ENCODE data around the gene FAM53A. TPM values are rescaled to one million over a fixed set of nuclear protein-coding genes. Genes with fewer than 3 reads are reported as not detected.

FAM53A gene
- total RNA-seq, 2 donors from 2014 or later: 1.8 to 2.6 TPM

DNA sequence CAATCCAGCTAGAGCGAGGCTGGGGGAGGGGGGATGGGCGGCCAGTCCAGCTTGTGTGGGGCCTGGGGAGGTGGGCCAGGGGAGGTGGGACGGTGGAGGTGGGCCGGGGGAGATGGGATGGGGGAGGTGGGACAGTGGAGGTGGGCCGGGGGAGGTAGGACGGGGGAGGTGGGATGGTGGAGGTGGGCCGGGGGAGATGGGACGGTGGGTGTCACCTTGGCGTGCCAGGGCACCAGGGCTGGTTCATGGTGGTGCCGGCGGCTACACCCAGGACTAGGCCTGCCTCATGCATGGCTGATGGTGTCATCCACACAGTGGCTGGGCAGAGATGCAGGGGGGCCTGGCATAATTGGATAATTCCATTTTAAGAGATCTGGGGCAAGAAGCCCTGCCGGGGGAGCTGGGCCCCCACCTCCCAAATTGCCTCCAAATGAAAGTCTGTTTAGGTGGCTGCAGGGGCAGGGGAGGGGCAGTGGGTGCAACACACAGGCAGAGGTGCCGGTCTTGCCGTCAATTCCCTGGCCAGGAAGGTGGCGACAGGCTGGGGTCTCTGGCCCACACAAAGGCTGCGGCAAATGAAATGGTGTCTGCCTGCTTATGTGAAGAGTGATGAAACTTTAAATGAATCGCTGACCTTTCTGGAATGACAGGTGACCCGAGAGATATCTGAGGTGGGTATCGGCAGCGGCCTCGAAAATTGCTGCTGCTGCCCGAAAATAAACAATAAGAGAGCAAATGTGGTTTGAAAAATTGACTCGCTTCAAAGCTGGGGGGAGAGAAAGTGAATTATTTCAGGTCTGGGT lies 82.1 kb downstream of the FAM53A start:
- Mint-ChIP-seq H3K27ac (no peak overlapping the region), H3K9me3 (no peaks in the 10 kb centered on the region)
- no peak for ATAC-seq (replicated peaks)

DNA sequence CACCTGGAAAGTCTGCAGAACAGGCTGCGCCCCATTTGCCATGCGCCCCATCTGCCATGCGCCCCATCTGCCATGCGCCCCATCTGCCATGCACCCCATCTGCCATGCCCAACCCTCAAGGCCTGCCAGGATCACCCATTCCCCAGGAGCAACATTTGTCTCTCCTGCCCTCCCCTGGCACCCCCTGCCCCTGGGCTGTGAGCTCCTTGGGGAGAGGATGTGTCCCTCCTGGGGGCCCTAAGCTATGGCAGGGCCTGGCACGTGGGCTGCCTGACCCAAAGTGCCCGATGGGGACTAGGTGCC lies 82.6 kb downstream of the FAM53A start:
- H3K27me3 Mint-ChIP-seq: no peaks in the 10 kb centered on the region
- ATAC-seq (replicated peaks): no peak

More for the DNA sequence above, 82.1 kb downstream of the FAM53A start:
- Mint-ChIP-seq H3K4me1 (no peaks in the 10 kb centered on the region), H3K4me3 (no peak overlapping the region), H3K27me3 (no peaks in the 10 kb centered on the region), H3K36me3 (ENCODE audit: low read depth) (no peaks in the 10 kb centered on the region)

DNA sequence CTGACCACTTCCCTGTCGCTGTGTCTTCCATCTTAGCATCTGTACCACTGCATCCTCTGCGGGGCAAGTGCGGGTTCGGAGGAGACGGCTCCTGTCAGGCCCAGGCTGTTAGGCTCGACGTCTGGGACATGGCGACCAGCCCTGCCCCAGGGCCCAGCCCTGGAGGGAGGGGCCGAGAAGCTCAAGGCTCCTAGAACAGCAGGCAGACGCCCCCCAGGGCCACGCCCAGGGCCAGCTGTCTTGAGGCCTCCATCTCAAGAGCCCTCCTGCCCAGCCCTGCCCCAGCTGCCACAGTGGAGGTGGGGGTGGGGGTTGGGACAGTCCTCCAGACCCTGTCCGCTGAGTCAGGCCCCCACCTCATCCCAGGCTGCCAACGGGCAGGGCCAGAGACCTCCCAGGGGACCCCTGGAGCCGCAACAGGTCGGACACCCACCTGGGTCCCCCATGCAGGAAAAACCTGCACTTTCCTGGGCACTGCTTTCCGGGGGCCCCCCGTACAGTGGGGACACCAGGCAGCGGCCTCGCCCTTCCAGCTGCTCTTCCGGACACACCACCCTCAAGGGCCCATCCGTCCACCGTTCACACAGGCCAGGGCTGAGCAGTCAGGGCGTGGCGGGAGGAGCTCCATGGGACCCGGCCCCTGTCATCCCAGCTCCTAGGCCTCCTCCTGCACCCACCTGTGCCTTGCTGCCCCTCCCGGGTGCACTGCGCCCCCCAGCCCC lies 83.1 kb downstream of the FAM53A start:
- no peak overlapping the region for H3K4me3 Mint-ChIP-seq
- H3K27me3 Mint-ChIP-seq: no peaks in the 10 kb centered on the region
- H3K36me3 Mint-ChIP-seq (ENCODE audit: low read depth): no peaks in the 10 kb centered on the region
- no peaks in the 10 kb centered on the region for H3K4me1 Mint-ChIP-seq
- ATAC-seq (replicated peaks): no peak
- no peaks in the 10 kb centered on the region for H3K9me3 Mint-ChIP-seq
- H3K27ac Mint-ChIP-seq: no peak overlapping the region

More for the DNA sequence above, 82.6 kb downstream of the FAM53A start:
- no peak overlapping the region for H3K27ac Mint-ChIP-seq
- no peak overlapping the region for H3K4me3 Mint-ChIP-seq
- no peaks in the 10 kb centered on the region for H3K4me1 Mint-ChIP-seq
- no peaks in the 10 kb centered on the region for H3K9me3 Mint-ChIP-seq
- no peaks in the 10 kb centered on the region for H3K36me3 Mint-ChIP-seq (ENCODE audit: low read depth)

DNA sequence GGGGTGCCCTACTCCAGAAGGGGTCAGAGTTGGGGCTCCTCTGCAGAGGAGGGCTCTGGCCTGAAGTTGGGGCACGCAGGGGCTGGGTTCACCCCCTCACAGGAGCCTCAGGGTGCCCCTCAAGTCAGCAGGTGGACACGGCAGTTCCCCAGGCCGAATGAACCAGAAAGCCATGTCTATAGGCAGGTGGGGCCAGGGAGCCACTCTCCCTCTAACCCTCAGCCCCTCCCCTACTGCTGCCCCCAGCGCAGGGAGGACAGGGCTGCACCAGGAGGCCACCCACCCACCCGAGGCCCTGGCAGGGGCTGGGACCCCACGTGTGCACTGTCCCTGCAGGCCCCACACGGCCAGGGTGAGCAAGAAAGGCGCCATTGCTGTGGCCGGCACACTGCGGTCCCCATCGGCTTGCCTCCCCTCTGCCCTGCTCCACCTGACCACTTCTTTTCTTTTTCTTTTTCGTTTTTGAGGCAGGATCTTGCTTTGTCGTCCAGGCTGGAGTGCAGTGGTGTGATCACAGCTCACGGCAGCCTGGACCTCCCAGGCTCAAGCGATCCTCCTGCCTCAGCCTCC lies 83.8 kb downstream of the FAM53A start:
- H3K36me3 Mint-ChIP-seq (ENCODE audit: low read depth): no peaks in the 10 kb centered on the region
- H3K27ac Mint-ChIP-seq: no peak overlapping the region
- H3K9me3 Mint-ChIP-seq: no peaks in the 10 kb centered on the region
- no peaks in the 10 kb centered on the region for H3K27me3 Mint-ChIP-seq
- H3K4me3 Mint-ChIP-seq: no peak overlapping the region
- no peaks in the 10 kb centered on the region for H3K4me1 Mint-ChIP-seq
- no peak for ATAC-seq (replicated peaks)

DNA sequence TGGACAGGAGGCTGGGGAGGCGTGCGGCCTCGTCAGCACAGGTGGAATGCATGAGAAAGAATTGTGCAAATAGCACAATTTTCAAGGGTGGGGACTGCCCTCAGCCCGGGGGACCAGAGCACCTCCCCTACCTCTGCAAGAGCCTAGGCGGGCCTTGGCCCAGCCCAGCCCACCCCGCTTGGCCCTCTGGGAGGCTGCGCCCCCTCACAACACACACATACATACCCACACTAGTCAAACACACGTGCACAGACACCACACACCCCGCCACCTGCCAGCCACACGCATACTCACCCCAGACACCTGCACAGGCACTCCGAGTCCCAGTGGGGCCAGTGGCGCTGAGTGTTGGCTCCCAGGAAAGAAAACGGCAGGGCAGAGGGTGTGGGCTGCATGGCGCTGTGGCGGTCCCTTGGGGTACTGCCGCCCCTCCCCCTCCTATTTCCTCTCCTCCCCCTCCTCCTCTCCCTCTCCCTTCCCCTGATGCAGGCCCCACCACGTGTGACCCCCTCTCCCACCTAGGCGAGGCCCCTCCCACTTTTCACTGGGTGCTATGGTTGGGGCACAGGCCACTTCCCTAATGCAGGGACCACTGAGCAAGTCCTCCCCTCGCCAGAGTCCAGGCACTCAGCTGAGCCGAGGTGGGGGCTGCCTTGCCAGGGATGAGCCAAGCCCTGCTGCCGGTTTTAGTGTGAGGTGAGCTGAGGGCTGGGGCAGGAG lies 84.5 kb downstream of the FAM53A start:
- no peak for ATAC-seq (replicated peaks)
- Mint-ChIP-seq H3K9me3 (no peaks in the 10 kb centered on the region), H3K36me3 (ENCODE audit: low read depth) (no peaks in the 10 kb centered on the region), H3K27me3 (no peaks in the 10 kb centered on the region), H3K27ac (no peak overlapping the region), H3K4me1 (no peaks in the 10 kb centered on the region), H3K4me3 (no peak overlapping the region)

DNA sequence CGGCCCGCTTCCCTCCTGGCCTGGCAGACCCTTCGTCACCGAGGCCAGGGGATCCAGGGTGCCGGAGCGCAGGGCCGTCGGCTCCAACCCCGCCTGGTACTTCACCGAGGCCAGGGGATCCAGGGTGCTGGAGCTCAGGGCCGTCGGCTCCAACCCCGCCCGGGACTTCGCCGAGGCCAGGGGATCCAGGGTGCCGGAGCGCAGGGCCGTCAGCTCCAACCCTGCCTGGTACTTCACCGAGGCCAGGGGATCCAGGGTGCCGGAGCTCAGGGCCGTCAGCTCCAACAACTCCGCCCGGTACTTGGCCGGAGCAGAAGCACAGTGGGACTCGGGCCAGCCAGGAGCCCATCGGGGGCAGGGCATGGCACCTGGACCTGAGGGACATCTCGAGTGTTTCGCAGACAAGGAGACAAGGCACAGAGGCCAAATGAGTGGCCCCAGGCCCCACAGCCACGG lies 85.1 kb downstream of the FAM53A start:
- H3K27me3 Mint-ChIP-seq: no peaks in the 10 kb centered on the region
- no peaks in the 10 kb centered on the region for H3K4me1 Mint-ChIP-seq
- H3K9me3 Mint-ChIP-seq: no peaks in the 10 kb centered on the region
- H3K27ac Mint-ChIP-seq: no peak overlapping the region
- H3K4me3 Mint-ChIP-seq: no peak overlapping the region
- H3K36me3 Mint-ChIP-seq (ENCODE audit: low read depth): no peaks in the 10 kb centered on the region
- ATAC-seq (replicated peaks): no peak

DNA sequence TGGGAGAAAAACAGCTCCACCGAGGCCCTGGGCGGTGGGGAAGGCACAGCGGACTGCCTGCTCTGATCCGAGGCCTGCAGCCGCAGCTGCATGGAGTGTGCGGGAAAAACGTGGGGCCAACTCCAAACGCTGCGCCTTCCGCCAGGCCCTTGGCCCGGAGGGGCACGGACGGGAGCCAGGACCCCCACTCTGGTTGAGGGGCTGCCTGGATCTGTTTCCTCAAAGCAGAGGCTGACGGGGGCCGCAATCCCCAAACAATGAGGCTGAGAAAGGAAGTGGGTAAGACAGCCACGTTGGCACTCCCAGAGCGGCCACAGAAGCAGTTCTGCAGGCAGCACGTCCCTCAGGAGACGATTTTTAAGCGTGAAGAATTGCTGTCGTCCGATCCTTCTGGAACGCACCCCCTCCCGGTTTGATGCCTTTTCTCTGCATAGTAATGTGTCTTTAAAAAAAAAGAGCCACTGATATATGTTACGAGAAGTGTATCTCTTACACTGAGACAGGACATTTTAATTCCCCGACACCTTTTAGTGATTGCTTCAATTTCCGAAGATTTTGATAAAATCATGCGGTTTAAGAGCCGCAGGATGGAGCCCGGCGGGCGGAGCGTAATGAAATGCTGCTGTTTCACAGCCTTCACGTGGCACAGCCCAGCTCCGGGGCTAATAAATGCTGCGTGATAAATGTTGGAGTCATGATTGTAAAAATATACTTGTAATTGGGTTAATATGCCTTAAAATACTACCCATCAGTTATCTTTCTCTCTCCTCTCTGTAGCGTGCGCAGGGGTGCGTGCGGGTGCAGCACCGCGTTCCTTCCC lies 85.7 kb downstream of the FAM53A start:
- no peak for ATAC-seq (replicated peaks)
- H3K4me3 Mint-ChIP-seq: no peak overlapping the region

DNA sequence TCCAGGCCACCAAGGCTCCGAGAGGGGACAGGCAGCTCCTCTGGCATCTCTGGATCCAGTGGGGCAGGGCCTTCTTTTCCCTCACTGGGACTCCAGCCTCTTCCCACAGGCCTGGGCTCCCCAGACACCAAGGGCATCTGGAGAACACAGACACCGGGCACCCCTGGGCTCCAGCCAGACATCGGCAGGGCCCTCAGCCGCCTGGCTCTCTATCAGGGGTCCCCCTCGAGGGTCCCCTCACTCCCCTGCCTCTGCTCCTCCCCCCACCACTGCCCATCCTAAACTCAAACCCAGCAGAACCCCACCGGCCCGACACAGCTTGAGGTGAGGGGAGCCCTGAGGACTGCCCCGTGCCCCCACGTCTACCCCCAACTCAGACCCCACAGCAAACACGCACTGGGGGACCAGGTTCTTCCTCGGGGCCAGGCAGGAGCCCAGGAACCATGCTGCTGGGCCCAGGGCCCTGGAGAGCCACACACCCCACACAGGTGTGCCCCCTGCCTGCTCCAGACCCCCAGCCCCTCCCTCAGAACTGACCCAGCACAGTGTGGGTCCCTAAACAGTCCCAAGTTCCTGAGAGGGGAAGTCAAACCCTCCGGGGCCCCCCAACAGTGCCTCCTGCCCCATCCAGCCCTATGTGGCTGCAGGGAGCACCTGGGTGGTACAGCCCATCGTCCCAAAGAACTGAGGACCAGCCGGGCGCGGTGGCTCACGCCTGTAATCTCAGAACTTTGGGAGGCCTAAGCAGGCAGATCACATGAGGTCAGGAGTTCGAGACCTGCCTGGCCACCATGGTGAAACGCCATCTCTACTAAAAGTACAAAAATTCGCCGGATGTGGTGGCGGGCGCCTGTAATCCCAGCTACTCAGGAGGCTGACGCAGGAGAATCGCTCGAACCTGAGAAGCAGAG lies 86.8 kb downstream of the FAM53A start:
- H3K4me1 Mint-ChIP-seq: no peaks in the 10 kb centered on the region
- no peaks in the 10 kb centered on the region for H3K9me3 Mint-ChIP-seq
- no peaks in the 10 kb centered on the region for H3K27me3 Mint-ChIP-seq
- no peak overlapping the region for H3K4me3 Mint-ChIP-seq
- H3K36me3 Mint-ChIP-seq (ENCODE audit: low read depth): no peaks in the 10 kb centered on the region
- no peak for ATAC-seq (replicated peaks)
- H3K27ac Mint-ChIP-seq: no peak overlapping the region

More for the DNA sequence above, 85.7 kb downstream of the FAM53A start:
- no peaks in the 10 kb centered on the region for H3K4me1 Mint-ChIP-seq
- H3K27me3 Mint-ChIP-seq: no peaks in the 10 kb centered on the region
- H3K27ac Mint-ChIP-seq: no peak overlapping the region
- no peaks in the 10 kb centered on the region for H3K9me3 Mint-ChIP-seq
- H3K36me3 Mint-ChIP-seq (ENCODE audit: low read depth): no peaks in the 10 kb centered on the region

DNA sequence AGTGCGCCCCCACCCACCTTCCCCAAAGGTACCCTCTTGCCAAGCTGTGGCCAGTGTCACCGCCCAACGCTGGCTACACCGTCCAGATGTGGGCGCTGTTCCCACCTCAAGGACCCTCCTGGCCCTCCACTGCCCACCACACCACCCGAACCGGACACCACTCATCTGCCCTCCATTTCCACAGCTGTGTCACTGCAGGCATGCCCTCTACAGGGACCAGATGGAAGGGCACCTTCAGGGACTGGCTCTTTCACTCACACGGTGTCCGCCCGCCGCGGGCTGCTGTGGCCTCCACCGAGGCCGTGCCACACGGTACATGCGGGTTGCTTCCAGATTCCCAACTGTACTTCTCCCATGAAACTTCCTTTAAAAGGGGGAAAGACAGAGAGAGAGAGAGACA lies 87.7 kb downstream of the FAM53A start:
- no peak for ATAC-seq (replicated peaks)
- Mint-ChIP-seq H3K9me3 (no peaks in the 10 kb centered on the region), H3K4me1 (no peaks in the 10 kb centered on the region), H3K4me3 (no peak overlapping the region), H3K27me3 (no peaks in the 10 kb centered on the region), H3K36me3 (ENCODE audit: low read depth) (no peaks in the 10 kb centered on the region), H3K27ac (no peak overlapping the region)

DNA sequence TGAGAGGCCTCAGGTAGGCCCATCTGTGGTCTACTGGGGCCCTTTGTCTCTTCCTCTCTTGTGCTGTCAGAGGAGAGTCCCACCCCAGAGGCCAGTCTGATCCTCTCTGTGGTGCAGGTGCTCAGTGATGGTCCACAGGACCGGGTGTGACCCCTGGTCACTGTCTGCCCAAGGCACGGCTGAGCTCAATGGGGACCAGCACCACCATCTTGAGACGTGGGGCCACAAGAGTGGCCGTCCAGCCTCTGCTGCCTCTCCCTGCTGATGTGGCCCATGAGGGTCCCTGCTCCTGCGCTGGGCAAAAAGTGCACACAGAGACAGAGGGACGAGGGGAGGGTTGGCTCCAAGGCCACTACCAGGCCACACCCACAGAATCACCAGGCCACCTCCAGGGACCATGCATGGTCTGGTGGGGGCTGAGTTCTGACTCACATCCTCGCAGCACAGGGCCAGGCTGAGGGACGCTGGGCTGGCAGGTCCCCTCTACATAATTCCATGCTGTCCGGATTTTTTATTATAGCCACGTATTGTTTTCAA lies 88.3 kb downstream of the FAM53A start:
- H3K36me3 Mint-ChIP-seq (ENCODE audit: low read depth): no peaks in the 10 kb centered on the region
- H3K4me3 Mint-ChIP-seq: no peak overlapping the region

DNA sequence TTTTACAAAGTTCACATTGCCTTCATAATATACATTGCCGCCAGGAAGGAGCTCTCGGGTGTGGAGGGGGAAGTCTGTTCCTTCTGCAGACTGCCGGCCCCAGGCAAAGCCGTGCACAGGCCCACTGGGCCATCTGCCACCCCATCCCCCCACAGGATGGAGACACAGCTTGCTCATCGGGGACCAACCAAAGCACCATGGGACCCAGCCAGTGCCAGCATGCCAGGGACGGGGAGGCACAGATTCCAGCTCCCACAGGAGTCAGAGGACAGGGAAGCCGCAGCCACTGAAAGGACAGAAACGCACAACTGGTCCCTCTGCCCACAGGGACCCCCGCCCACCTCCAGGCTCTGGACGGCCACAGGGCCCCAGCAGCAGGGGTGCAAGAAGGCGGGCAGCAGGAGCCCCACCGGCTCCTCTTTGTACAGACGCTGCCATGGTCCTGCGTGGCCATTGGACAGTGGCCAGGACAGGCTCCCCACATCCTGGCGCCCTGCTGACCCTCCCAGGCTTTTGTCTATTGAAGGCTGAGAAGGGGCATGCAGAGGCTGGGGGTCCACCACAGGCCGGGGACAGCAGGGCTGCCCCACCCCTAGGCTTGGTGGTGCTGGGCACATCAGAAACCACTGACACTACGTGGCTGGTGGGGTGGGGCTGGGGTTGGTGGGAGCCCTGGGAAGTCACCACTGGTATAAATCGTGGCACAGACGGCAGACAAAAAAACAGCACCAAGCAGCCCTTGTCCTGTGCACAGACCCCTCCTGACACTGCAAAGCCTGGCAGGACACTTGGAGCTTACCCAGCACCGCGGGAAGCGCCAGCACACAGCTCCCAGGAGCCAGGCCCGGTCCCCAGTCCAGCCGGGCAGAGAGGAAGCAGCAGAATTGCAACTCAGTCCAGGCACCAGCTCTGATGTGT lies 89.0 kb downstream of the FAM53A start:
- no peak overlapping the region for H3K27ac Mint-ChIP-seq
- H3K36me3 Mint-ChIP-seq (ENCODE audit: low read depth): no peaks in the 10 kb centered on the region
- no peak overlapping the region for H3K4me3 Mint-ChIP-seq
- peaks cover 8% of the 10 kb centered on the region for H3K9me3 Mint-ChIP-seq
- H3K4me1 Mint-ChIP-seq: no peaks in the 10 kb centered on the region
- no peaks in the 10 kb centered on the region for H3K27me3 Mint-ChIP-seq
- ATAC-seq (replicated peaks): no peak

More for the DNA sequence above, 88.3 kb downstream of the FAM53A start:
- Mint-ChIP-seq H3K27ac (no peak overlapping the region), H3K4me1 (no peaks in the 10 kb centered on the region), H3K27me3 (no peaks in the 10 kb centered on the region), H3K9me3 (peaks cover 4% of the 10 kb centered on the region)
- ATAC-seq (replicated peaks): no peak

DNA sequence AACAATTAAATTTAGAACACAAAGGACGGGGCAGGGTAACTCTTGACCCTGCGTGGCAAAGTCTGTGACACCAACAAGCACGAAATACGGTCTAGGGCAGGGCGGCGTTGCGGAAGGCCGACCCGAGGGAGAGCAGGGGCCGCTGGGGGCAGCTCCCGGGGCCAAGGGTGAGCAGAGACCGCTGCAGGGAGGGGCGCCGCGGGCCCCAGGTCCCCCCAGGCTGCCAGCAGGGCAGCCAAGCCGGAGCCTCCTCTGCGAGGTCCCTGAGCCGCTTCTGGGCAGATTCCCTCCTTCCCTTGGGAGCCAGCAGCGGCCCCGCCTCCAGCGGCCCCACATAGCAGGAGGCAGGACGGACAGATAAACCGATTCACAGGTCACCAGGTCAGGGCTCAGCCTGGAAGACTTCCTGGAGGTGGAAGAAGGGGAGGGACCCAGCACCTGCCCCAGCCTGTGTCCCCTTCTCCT lies 90.2 kb downstream of the FAM53A start:
- H3K4me3 Mint-ChIP-seq: no peak overlapping the region

More for the DNA sequence above, 90.2 kb downstream of the FAM53A start:
- Mint-ChIP-seq H3K4me1 (no peaks in the 10 kb centered on the region), H3K27ac (no peak overlapping the region), H3K27me3 (no peaks in the 10 kb centered on the region), H3K9me3 (peaks cover 8% of the 10 kb centered on the region), H3K36me3 (ENCODE audit: low read depth) (no peaks in the 10 kb centered on the region)
- ATAC-seq (replicated peaks): no peak
